Fibroblast of the aortic adventitia (primary cell): Measurements from ENCODE around the gene ZNF442. TPM values are rescaled to one million over a fixed set of nuclear protein-coding genes. Genes with fewer than 3 reads are reported as not detected.
"Not testable (repeated sequence)": the region's sequence is repeated elsewhere in the genome, so short reads cannot be mapped to it uniquely, and the experiment has no call there.

Source experiments
- DNase-seq: peaks from one replicate; pipeline ENCODE4 v3.0.0-alpha.2; 2010; ENCODE audit warnings: low read depth
- H3K4me3 ChIP-seq: 2 replicates; pipeline ENCODE4 v1.5.1; 2011; ENCODE audit warnings: low read depth, mild to moderate bottlenecking, control low read depth, low read length, moderate library complexity
- CTCF ChIP-seq: IDR thresholded peaks from 2 replicates; pipeline ENCODE4 v1.5.1; 2011; ENCODE audit warnings: mild to moderate bottlenecking, low read length, control low read depth, inconsistent platforms; ENCODE audit not compliant: insufficient read depth
- total RNA-seq: library from RNA; depleted of rRNA; stranded (reverse); fragments of >200 nt; gene quantifications from 2 replicates; pipeline ENCODE4 v1.2.3, GENCODE V29; 2012; ENCODE audit warnings: low replicate concordance

Gene ZNF442
- total RNA-seq, 1 donor, result 0.90 TPM

GRCh38 chr19:12379732-12380443 is 14.4 kb upstream of the ZNF442 start:
- TF ChIP-seq CTCF, result no peak
- no peak for DNase-seq
- H3K4me3 ChIP-seq, result no peak overlapping the region

GRCh38 chr19:12374026-12374425 is 8.5 kb upstream of the ZNF442 start:
- DNase-seq, result no peak

GRCh38 chr19:12364391-12365235 is 870 bp downstream of the ZNF442 start:
- no peak for TF ChIP-seq CTCF
- peak; percentile 38 for DNase-seq
- H3K4me3 ChIP-seq, result peak overlapping the region; percentile 92

More at GRCh38 chr19:12374026-12374425, 8.5 kb upstream of the ZNF442 start:
- no peak overlapping the region for H3K4me3 ChIP-seq
- no peak for TF ChIP-seq CTCF

GRCh38 chr19:12362236-12362635 is 3.2 kb downstream of the ZNF442 start:
- DNase-seq, H3K4me3 ChIP-seq: not testable (repeated sequence)

- DNase-seq, result no peak
- no peak for TF ChIP-seq CTCF
- no peak overlapping the region for H3K4me3 ChIP-seq
Observed at GRCh38 chr19:12353375-12353774, 12.1 kb downstream of the ZNF442 start.

GRCh38 chr19:12350890-12351197 is 14.6 kb downstream of the ZNF442 start:
- no peak for DNase-seq
- TF ChIP-seq CTCF, result no peak
- no peak overlapping the region for H3K4me3 ChIP-seq

GRCh38 chr19:12350185-12350889 is 15.1 kb downstream of the ZNF442 start:
- no peak for DNase-seq
- TF ChIP-seq CTCF, result no peak

More at GRCh38 chr19:12350185-12350889, 15.1 kb downstream of the ZNF442 start:
- no peak overlapping the region for H3K4me3 ChIP-seq
